Measurements from ENCODE around the gene MYH14.

Gene MYH14

DNA sequence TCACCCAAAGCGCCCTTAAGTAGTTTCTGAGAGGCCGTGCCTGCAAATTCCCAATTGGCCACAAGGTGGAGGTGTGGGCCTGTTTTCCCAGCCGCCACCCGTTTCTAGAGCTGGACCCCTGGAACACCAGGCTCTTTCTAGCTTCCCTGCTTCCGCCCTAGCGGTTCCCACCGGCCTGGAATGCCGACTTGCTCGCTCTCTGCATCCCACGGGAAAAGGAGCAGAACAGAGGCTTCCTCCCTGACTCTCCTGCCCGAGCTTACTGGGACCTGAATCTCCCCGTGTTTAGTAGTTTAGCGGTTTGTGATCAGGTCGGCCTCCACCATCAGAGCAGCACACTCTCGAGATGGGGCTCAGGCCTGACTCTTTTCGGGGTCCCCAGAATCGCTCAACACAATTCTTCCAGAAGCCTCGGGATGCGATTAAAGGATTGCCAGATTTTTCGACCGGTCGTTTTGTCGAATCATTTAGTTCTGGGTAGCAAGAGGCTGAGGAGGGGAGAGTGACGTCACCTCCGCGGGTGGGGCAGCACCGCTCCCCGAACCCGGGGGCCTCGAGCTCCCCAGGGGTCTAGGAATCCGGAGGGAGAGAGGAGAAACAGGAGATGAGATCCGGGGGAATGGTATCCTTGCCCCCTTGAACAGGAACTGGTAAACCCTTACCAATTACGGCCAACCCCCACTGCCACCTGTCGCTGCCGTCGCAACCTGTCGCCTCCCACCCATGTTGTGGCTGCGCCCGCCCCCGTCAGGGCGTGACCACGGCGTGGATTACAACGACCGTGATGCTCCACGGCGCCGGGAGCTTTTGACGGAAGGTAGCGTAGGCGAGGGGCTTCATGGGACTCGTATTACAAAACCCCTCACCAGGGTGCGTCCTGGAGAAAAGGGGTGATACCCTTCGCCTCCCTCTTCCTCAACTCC lies 154.0 kb downstream of the MYH14 start:
- H3K9ac ChIP-seq (ENCODE audit: low read length) = peak overlapping the region; percentile 100
- peak overlapping the region; percentile 90 for H3K27ac ChIP-seq (ENCODE audit: low read length)
- H3K27me3 ChIP-seq (ENCODE audit: low read depth, low read length) = no peaks in the 10 kb centered on the region
- no peaks in the 10 kb centered on the region for H3K79me2 ChIP-seq (ENCODE audit: low read length)
- H4K20me1 ChIP-seq (ENCODE audit: insufficient read depth, low read length) = no peaks in the 10 kb centered on the region
- peak overlapping the region; percentile 100 for H3K4me2 ChIP-seq (ENCODE audit: low read length)
- peaks cover 8% of the 10 kb centered on the region for H3K36me3 ChIP-seq (replicated peaks; ENCODE audit: low read depth, low read length)
- peak overlapping the region; percentile 98 for H3K4me3 ChIP-seq (ENCODE audit: low read length)
- H3K4me1 ChIP-seq (ENCODE audit: low read length) = peaks cover 50% of the 10 kb centered on the region
- TF ChIP-seq, protein P1, sequence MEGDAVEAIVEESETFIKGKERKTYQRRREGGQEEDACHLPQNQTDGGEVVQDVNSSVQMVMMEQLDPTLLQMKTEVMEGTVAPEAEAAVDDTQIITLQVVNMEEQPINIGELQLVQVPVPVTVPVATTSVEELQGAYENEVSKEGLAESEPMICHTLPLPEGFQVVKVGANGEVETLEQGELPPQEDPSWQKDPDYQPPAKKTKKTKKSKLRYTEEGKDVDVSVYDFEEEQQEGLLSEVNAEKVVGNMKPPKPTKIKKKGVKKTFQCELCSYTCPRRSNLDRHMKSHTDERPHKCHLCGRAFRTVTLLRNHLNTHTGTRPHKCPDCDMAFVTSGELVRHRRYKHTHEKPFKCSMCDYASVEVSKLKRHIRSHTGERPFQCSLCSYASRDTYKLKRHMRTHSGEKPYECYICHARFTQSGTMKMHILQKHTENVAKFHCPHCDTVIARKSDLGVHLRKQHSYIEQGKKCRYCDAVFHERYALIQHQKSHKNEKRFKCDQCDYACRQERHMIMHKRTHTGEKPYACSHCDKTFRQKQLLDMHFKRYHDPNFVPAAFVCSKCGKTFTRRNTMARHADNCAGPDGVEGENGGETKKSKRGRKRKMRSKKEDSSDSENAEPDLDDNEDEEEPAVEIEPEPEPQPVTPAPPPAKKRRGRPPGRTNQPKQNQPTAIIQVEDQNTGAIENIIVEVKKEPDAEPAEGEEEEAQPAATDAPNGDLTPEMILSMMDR (IDR thresholded peaks at IDR 0.05; ENCODE audit: low read depth, low read length) = peak; percentile 80
- TF ChIP-seq EZH2phosphoT487 (IDR thresholded peaks at IDR 0.05; ENCODE audit: low read depth) = no peak
- no peaks in the 10 kb centered on the region for H3K9me3 ChIP-seq (ENCODE audit: insufficient read depth, low read length)
- H2AFZ ChIP-seq (ENCODE audit: low read depth, low read length) = peak overlapping the region; percentile 97

DNA sequence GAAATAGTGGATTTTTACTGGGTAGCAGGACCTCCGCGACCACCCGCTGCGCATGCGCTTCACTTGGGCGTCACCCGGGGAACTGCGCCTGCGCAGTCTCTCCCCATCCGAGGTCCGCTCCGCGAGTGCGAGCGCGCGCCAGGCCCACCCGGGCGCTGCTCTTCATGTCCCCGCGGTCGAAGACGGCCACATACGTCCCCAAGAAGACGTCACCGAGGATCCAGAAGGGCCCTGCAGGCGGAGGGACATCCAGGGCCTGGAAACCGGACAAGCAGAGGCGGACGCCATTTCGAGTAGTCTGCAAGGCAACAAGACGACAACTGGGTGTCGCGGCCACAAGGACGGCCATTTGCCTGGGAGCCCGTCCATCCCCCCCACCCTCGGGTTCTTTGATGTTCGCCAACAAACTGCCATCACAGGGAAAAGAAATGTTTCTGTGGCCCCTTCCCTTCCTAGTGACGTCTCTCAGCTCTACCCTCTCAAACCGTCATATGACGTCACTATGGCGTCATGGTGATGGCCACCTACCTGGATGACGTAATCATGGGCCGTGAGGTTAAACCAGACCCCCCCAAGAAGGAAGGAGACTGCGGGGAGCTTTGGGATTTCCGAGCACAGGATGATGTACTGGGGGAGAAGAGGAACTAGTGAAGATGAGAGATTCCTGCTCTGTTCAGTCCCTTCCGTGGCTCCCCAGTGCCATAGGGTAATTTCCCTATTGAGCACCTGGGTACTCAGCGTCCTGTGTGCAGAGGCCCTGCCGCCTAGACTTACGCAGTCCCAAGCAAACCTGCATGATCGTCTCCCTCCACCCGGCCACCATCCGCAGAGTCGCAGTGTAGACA lies 155.3 kb downstream of the MYH14 start:
- no peaks in the 10 kb centered on the region for H3K9me3 ChIP-seq (ENCODE audit: insufficient read depth, low read length)
- peak overlapping the region; percentile 100; the same call in 1 of the 2 replicates for H3K9ac ChIP-seq (ENCODE audit: low read length)
- peaks cover 8% of the 10 kb centered on the region for H3K36me3 ChIP-seq (replicated peaks; ENCODE audit: low read depth, low read length)
- peak overlapping the region; percentile 100 for H3K4me2 ChIP-seq (ENCODE audit: low read length)
- no peaks in the 10 kb centered on the region for H3K79me2 ChIP-seq (ENCODE audit: low read length)
- H3K4me1 ChIP-seq (ENCODE audit: low read length) = peaks cover 52% of the 10 kb centered on the region
- no peak for TF ChIP-seq EZH2phosphoT487 (IDR thresholded peaks at IDR 0.05; ENCODE audit: low read depth)
- H3K27me3 ChIP-seq (ENCODE audit: low read depth, low read length) = no peaks in the 10 kb centered on the region
- no peak overlapping the region for H2AFZ ChIP-seq (ENCODE audit: low read depth, low read length)
- H4K20me1 ChIP-seq (ENCODE audit: insufficient read depth, low read length) = no peaks in the 10 kb centered on the region
- peak overlapping the region; percentile 98 for H3K4me3 ChIP-seq (ENCODE audit: low read length)
- peak overlapping the region; percentile 90 for H3K27ac ChIP-seq (ENCODE audit: low read length)

DNA sequence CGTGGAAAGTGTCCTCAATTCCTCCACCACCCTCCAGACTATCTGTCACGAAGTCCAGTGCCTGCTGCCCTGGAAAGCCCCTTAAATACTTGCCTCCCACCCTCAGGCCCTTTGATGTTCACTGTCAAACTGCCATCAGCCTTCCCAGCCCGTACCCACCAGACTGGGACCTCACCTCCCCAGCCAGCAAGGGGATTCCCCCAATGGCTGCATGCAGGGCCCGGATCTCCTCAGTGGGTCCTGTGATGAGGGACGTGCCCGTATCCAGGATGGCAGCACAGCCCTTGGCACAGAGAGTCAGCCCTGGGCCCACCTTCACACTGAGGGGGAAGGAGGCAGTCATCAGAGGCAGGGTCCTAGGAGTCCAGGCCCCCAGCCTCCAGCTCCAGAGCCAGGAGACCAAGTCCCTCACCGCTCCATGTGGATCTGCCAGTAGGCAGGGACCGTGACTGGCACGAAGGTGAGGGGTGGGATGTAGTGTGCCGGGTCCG lies 156.0 kb downstream of the MYH14 start:
- peaks cover 49% of the 10 kb centered on the region for H3K4me1 ChIP-seq (ENCODE audit: low read length)
- no peaks in the 10 kb centered on the region for H3K79me2 ChIP-seq (ENCODE audit: low read length)
- TF ChIP-seq, protein P1 (IDR thresholded peaks at IDR 0.05; ENCODE audit: low read depth, low read length) = no peak
- TF ChIP-seq EZH2phosphoT487 (IDR thresholded peaks at IDR 0.05; ENCODE audit: low read depth) = no peak
- H3K27ac ChIP-seq (ENCODE audit: low read length) = peak overlapping the region; percentile 25; the same call in 1 of the 2 replicates
- peaks cover 8% of the 10 kb centered on the region for H3K36me3 ChIP-seq (replicated peaks; ENCODE audit: low read depth, low read length)
- peak overlapping the region; percentile 19; the same call in 1 of the 2 replicates for H3K4me3 ChIP-seq (ENCODE audit: low read length)
- no peaks in the 10 kb centered on the region for H3K9me3 ChIP-seq (ENCODE audit: insufficient read depth, low read length)
- H2AFZ ChIP-seq (ENCODE audit: low read depth, low read length) = no peak overlapping the region
- peak overlapping the region; percentile 100 for H3K4me2 ChIP-seq (ENCODE audit: low read length)
- no peak overlapping the region; the same call in 1 of the 2 replicates for H3K9ac ChIP-seq (ENCODE audit: low read length)
- H4K20me1 ChIP-seq (ENCODE audit: insufficient read depth, low read length) = no peaks in the 10 kb centered on the region
- no peaks in the 10 kb centered on the region for H3K27me3 ChIP-seq (ENCODE audit: low read depth, low read length)
